Body of pancreas (tissue), 4 donors: Measurements from ENCODE around the gene RAB34.

Experiments used
- CTCF ChIP-seq, 7 experiments: fragments of 450-650 bp in 4 of 7; fragments of 200-600 bp in 3 of 7; sonication (generic) in 3 of 7; IDR thresholded peaks; one replicate each; pipeline ENCODE4 v1.5.1; 2016 to 2019; ENCODE audit warnings: antibody characterized with exemption in 7 of 7
- POLR2A ChIP-seq, 3 donors: fragments of 450-650 bp; IDR thresholded peaks; one replicate each; pipeline ENCODE4 v1.6.1; 2016; ENCODE audit warnings: antibody characterized with exemption in 3 of 3, mild to moderate bottlenecking in 2 of 3

GRCh38 chr17:28738680-28739384, 21.2 kb upstream of the RAB34 start:
- TF ChIP-seq CTCF (IDR thresholded peaks at IDR 0.05) (no peak), POLR2A (IDR thresholded peaks at IDR 0.05) (no peak)
